ENCODE measurements around the gene PEPD.

- TF ChIP-seq POLR2AphosphoS5 (IDR thresholded peaks at IDR 0.05; ENCODE audit: low read depth, low read length), result no peak
- no peak for TF ChIP-seq REST (IDR thresholded peaks at IDR 0.05; ENCODE audit: insufficient read depth in 1 of 2, low read depth in 2 of 2, low read length in 2 of 2)
- TF ChIP-seq TAF1 (IDR thresholded peaks at IDR 0.05; ENCODE audit: borderline replicate concordance, insufficient read depth, low read length), result no peak
These were observed 52.2 kb downstream of the PEPD start for GRCh38 chr19:33469171-33470039.

Measured in PFSK-1 (cell line).